Medulla oblongata (tissue), 1 donor: Measurements from ENCODE around the gene RAB18.
"Not testable (repeated sequence)": the region's sequence is repeated elsewhere in the genome, so short reads cannot be mapped to it uniquely, and the experiment has no call there.

Source experiments
- DNase-seq: peaks from one replicate; pipeline ENCODE4 v3.0.0-alpha.2; 2015; ENCODE audit errors: extremely low spot score

RAB18 gene

GRCh38 chr10:27504007-27504807, at the start of gene RAB18:
TSS of gene RAB18 (plus strand) at chr10:27504304. CDS start at chr10:27504370, 66 bp downstream.
- peak; percentile 98 for DNase-seq

GRCh38 chr10:27454837-27455236, 49.3 kb upstream of the RAB18 start:
- DNase-seq = no peak

GRCh38 chr10:27457261-27457945, 46.7 kb upstream of the RAB18 start:
- DNase-seq = no peak

DNA sequence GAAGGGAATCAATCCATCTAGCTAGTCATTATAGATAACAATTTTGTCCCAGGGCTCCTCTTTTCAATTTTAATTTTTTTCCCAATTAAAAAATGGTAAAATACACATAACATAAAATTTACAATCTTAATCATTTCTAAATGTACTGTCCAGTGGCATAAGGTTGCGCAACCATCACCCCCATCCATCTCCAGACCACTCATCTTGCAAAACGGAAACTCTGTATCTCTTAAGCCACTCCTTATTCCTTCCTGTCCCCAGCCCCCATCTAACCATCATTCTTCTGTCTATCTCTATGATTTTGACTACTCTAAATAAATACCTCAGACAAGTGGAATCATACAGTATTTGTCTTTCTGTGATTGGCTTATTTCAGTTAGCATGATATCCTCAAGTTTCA, 46.1 kb upstream of the RAB18 start:
- DNase-seq = no peak

GRCh38 chr10:27461312-27461711, 42.8 kb upstream of the RAB18 start:
- no peak for DNase-seq

DNA sequence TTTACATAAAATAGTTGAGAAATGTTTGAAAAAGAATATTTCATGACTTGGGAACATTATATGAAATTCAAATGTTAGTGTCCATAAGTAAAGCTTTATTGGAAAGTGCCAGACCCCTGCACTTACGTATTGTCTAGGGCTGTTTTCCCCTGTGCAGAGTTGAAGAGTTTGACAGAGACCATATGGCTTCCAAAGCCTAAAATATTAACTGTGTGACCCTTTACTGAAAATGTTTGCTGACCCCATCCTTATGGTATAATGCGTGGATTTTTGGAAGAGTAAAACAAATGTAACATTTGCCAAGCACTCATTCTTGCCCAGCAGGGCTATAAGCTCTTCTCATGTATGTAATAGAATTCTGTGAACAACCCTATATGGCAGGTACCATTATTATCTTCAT, 40.1 kb upstream of the RAB18 start:
- DNase-seq = no peak

GRCh38 chr10:27464993-27465392, 39.1 kb upstream of the RAB18 start:
- no peak for DNase-seq

DNA sequence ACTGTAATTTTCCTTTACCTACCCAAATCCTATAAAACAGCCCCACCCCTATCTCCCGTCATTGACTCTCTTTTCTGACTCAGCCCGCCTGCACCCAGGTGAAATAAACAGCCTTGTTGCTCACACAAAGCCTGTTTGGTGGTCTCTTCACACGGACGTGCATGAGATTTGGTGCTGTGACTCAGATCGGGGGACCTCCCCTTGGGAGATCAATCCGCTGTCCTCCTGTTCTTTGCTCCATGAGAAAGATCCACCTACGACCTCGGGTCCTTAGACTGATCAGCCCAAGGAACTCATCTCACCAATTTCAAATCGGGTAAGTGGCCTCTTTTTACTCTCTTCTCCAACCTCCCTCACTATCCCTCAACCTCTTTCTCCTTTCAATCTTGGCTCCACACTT, 38.5 kb upstream of the RAB18 start:
- not testable (repeated sequence) for DNase-seq

- no peak for DNase-seq
Observed at GRCh38 chr10:27470885-27471284, 33.2 kb upstream of the RAB18 start.

DNA sequence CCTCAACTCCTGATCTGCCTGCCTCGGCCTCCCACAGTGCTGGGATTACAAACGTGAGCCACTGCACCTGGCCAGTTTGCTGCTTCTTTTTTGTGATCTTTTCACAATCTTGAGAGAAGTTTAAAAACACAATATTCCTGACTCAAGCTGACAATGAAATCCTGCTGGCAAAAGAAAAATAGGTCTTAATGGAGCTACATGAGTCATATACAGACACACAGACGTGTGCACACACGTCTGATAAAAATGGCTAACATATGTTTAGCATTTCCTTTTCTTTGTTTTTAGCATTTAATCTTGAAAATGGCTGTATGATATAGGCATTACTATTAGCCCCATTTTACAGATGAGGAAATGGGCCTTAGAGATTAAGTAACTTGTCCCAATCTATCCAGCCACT, 29.4 kb upstream of the RAB18 start:
- no peak for DNase-seq

DNA sequence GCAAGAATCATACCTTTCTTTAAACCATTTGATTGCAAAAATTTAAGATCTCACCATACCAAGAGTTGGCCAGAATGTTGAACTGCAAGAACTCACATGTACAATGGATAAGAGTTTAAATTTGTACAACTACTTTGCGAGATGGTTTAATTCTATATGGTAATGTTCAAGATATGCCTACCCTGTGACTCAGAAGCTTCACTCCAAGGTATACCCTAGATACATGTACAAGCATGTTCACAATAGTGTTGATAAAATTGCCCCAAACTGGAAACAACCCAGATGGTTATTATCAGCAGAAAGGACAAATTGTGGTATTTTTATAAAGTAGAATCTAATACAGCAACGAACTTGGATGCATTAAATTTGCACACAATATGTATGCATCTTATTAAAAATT, 25.1 kb upstream of the RAB18 start:
- no peak for DNase-seq

GRCh38 chr10:27481486-27481885, 22.6 kb upstream of the RAB18 start:
- DNase-seq = no peak

- DNase-seq = no peak
Observed at GRCh38 chr10:27482984-27483956, 20.8 kb upstream of the RAB18 start.

DNA sequence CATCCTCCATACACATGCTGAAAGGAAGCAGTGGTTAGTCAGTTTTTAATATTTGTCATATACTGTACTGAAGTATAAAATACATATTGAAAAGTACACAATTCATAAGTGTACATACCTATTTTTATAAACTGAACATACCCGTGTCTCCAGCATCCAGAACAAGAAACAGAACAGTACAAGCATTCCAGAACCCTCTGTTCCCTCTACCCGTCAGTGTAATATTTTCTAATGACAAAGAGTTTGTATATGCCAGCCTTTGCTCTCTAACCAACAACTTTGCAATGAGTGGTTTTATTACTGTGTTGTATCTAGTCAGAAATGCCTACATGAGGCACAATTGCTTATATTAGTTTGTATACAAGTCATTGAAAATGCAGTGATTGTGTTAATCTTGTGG, 18.7 kb upstream of the RAB18 start:
- DNase-seq = no peak

- no peak for DNase-seq
Observed at GRCh38 chr10:27485986-27486385, 18.1 kb upstream of the RAB18 start.

- DNase-seq = no peak
Observed at GRCh38 chr10:27490807-27491206, 13.3 kb upstream of the RAB18 start.

GRCh38 chr10:27494116-27494805, 9.8 kb upstream of the RAB18 start:
- no peak for DNase-seq

GRCh38 chr10:27496137-27496536, 8.0 kb upstream of the RAB18 start:
- DNase-seq = no peak

GRCh38 chr10:27500096-27500495, 4.0 kb upstream of the RAB18 start:
- no peak for DNase-seq

- no peak for DNase-seq
Observed at GRCh38 chr10:27500886-27501285, 3.2 kb upstream of the RAB18 start.

DNA sequence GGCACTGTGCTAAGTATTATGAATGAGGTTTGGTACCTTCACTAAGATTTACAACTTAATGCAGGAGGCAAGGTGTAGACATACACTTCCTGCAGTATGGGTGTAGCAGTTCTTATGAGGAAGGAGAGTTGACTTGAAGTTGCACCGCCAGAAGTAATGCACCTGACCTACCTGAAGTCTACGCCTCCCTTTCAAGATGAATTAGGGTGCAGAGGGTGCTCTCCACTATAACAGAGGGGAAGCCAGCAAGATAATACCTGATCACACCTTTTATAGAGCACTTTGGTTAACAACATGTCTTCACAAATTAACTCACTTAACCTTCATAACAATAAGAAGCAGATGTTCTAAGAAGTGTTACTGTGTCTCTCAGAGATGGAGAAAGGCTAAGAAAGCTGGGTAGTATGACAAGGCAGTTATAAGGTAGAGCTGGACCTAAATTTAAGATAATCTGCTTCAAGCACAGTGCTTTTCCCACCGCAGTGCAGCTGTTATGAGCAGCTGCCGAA, 552 bp upstream of the RAB18 start:
- DNase-seq = no peak
